Measurements from ENCODE around the gene ARHGAP26. TPM values are rescaled to one million over a fixed set of nuclear protein-coding genes. Genes with fewer than 3 reads are reported as not detected.

The ARHGAP26 gene
- total RNA-seq, 1 donor from 2014 or later: 20.1 TPM

GRCh38 chr5:142870532-142871362 is 100.6 kb downstream of the ARHGAP26 start:
- TF ChIP-seq, protein P1, sequence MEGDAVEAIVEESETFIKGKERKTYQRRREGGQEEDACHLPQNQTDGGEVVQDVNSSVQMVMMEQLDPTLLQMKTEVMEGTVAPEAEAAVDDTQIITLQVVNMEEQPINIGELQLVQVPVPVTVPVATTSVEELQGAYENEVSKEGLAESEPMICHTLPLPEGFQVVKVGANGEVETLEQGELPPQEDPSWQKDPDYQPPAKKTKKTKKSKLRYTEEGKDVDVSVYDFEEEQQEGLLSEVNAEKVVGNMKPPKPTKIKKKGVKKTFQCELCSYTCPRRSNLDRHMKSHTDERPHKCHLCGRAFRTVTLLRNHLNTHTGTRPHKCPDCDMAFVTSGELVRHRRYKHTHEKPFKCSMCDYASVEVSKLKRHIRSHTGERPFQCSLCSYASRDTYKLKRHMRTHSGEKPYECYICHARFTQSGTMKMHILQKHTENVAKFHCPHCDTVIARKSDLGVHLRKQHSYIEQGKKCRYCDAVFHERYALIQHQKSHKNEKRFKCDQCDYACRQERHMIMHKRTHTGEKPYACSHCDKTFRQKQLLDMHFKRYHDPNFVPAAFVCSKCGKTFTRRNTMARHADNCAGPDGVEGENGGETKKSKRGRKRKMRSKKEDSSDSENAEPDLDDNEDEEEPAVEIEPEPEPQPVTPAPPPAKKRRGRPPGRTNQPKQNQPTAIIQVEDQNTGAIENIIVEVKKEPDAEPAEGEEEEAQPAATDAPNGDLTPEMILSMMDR (IDR thresholded peaks at IDR 0.05; ENCODE audit: partially characterized antibody, unreplicated experiment): no peak
- peaks cover 4% of the 10 kb centered on the region for H3K27me3 Mint-ChIP-seq (ENCODE audit: unreplicated experiment)
- H3K36me3 Mint-ChIP-seq (ENCODE audit: unreplicated experiment): no peaks in the 10 kb centered on the region
- DNase-seq: no peak
- no peak overlapping the region for H3K27ac Mint-ChIP-seq (ENCODE audit: unreplicated experiment)
- H3K9me3 Mint-ChIP-seq (ENCODE audit: unreplicated experiment): no peaks in the 10 kb centered on the region
- no peak overlapping the region for H3K4me3 Mint-ChIP-seq (ENCODE audit: unreplicated experiment)
- peaks cover 22% of the 10 kb centered on the region for H3K4me1 Mint-ChIP-seq (ENCODE audit: low read depth, unreplicated experiment)

- H3K9me3 Mint-ChIP-seq (ENCODE audit: unreplicated experiment): no peaks in the 10 kb centered on the region
- DNase-seq: no peak
- H3K4me1 Mint-ChIP-seq (ENCODE audit: low read depth, unreplicated experiment): peaks cover 22% of the 10 kb centered on the region
- no peaks in the 10 kb centered on the region for H3K36me3 Mint-ChIP-seq (ENCODE audit: unreplicated experiment)
- H3K27ac Mint-ChIP-seq (ENCODE audit: unreplicated experiment): no peak overlapping the region
- TF ChIP-seq, protein P1 (IDR thresholded peaks at IDR 0.05; ENCODE audit: partially characterized antibody, unreplicated experiment): no peak
- no peak overlapping the region for H3K4me3 Mint-ChIP-seq (ENCODE audit: unreplicated experiment)
- peaks cover 2% of the 10 kb centered on the region for H3K27me3 Mint-ChIP-seq (ENCODE audit: unreplicated experiment)
These were observed 101.4 kb downstream of the ARHGAP26 start for GRCh38 chr5:142871363-142872193.

GRCh38 chr5:142872217-142872616 is 102.0 kb downstream of the ARHGAP26 start:
- DNase-seq: no peak
- Mint-ChIP-seq H3K4me1 (ENCODE audit: low read depth, unreplicated experiment) (peaks cover 20% of the 10 kb centered on the region), H3K27ac (ENCODE audit: unreplicated experiment) (peak overlapping the region; percentile 0)

GRCh38 chr5:142872795-142873194 is 102.6 kb downstream of the ARHGAP26 start:
- no peaks in the 10 kb centered on the region for H3K36me3 Mint-ChIP-seq (ENCODE audit: unreplicated experiment)

More at GRCh38 chr5:142872217-142872616, 102.0 kb downstream of the ARHGAP26 start:
- Mint-ChIP-seq H3K27me3 (ENCODE audit: unreplicated experiment) (peaks cover 2% of the 10 kb centered on the region), H3K4me3 (ENCODE audit: unreplicated experiment) (no peak overlapping the region), H3K36me3 (ENCODE audit: unreplicated experiment) (no peaks in the 10 kb centered on the region), H3K9me3 (ENCODE audit: unreplicated experiment) (peaks cover 1% of the 10 kb centered on the region)
- TF ChIP-seq, protein P1 (IDR thresholded peaks at IDR 0.05; ENCODE audit: partially characterized antibody, unreplicated experiment): no peak

More at GRCh38 chr5:142872795-142873194, 102.6 kb downstream of the ARHGAP26 start:
- TF ChIP-seq, protein P1 (IDR thresholded peaks at IDR 0.05; ENCODE audit: partially characterized antibody, unreplicated experiment): no peak
- DNase-seq: no peak
- Mint-ChIP-seq H3K4me1 (ENCODE audit: low read depth, unreplicated experiment) (peaks cover 19% of the 10 kb centered on the region), H3K4me3 (ENCODE audit: unreplicated experiment) (no peak overlapping the region), H3K9me3 (ENCODE audit: unreplicated experiment) (peaks cover 1% of the 10 kb centered on the region), H3K27me3 (ENCODE audit: unreplicated experiment) (peaks cover 2% of the 10 kb centered on the region), H3K27ac (ENCODE audit: unreplicated experiment) (peak overlapping the region; percentile 0)

All from glutamatergic neuron (in vitro differentiated cells).